Gastroesophageal sphincter (tissue), 3 donors: ENCODE data around the gene HARBI1.

Source experiments
- CTCF ChIP-seq, 4 experiments: fragments of 200-600 bp in 2 of 4; fragments of 450-650 bp in 2 of 4; sonication (generic) in 1 of 4; IDR thresholded peaks; one replicate each; pipeline ENCODE4 v1.5.1; 2017 to 2019; ENCODE audit warnings: antibody characterized with exemption in 4 of 4, mild to moderate bottlenecking in 2 of 4, moderate library complexity in 2 of 4
- EP300 ChIP-seq: sonication (generic); formaldehyde crosslinking; IDR thresholded peaks from one replicate; pipeline ENCODE4 v1.6.1; 2017; ENCODE audit warnings: antibody characterized with exemption, mild to moderate bottlenecking
- POLR2A ChIP-seq, 2 donors: fragments of 450-650 bp; IDR thresholded peaks; one replicate each; pipeline ENCODE4 v1.6.1; 2017; ENCODE audit warnings: antibody characterized with exemption in 2 of 2, mild to moderate bottlenecking in 2 of 2, moderate library complexity in 1 of 2

GRCh38 chr11:46655631-46656030 is 38.6 kb upstream of the HARBI1 start:
- TF ChIP-seq CTCF (IDR thresholded peaks at IDR 0.05) = no peak
- no peak for TF ChIP-seq POLR2A (IDR thresholded peaks at IDR 0.05)
- no peak for TF ChIP-seq EP300
